GM18867 (cell line): ENCODE measurements around the gene SETD6.

ENCODE experiments used
- ATAC-seq: cut with Tn5 transposase; IDR thresholded peaks from one replicate; pipeline ENCODE4 v1.9.1; 2021; ENCODE audit warnings: mild to moderate bottlenecking, moderate library complexity; ENCODE audit not compliant: unreplicated experiment

The SETD6 gene

GRCh38 chr16:58493756-58494431, 21.4 kb upstream of the SETD6 start:
- ATAC-seq: no peak

DNA sequence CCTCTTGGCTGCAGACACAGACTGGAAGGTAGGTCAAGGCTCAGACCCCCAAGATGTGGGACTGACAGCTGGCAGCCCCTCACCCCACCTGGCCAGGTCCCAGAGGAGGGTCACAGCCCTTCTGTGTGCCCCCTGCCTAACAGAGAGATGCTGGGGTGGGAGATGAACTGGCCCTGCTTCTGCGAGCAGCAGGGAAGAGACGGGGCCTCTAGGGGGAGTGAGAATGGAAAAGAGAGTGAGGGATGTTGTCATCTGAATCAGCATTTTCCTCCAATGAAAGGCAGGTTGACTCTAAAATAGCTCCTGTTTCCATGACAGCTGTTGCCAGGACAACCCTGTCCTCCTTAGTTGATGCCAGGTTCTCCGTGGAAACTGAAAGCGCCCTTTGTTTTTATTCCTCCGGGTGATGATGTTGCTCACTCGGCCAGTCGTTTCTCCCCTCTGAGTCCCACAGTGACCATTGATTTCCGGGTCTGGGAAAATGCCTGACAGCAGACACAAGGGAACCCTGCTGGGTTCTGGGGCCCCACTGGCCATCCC, 20.3 kb upstream of the SETD6 start:
- ATAC-seq: peak; percentile 64

- no peak for ATAC-seq
Observed at GRCh38 chr16:58495521-58496331, 19.6 kb upstream of the SETD6 start.

GRCh38 chr16:58497468-58497867, 17.8 kb upstream of the SETD6 start:
- no peak for ATAC-seq

GRCh38 chr16:58497935-58498334, 17.4 kb upstream of the SETD6 start:
- no peak for ATAC-seq

DNA sequence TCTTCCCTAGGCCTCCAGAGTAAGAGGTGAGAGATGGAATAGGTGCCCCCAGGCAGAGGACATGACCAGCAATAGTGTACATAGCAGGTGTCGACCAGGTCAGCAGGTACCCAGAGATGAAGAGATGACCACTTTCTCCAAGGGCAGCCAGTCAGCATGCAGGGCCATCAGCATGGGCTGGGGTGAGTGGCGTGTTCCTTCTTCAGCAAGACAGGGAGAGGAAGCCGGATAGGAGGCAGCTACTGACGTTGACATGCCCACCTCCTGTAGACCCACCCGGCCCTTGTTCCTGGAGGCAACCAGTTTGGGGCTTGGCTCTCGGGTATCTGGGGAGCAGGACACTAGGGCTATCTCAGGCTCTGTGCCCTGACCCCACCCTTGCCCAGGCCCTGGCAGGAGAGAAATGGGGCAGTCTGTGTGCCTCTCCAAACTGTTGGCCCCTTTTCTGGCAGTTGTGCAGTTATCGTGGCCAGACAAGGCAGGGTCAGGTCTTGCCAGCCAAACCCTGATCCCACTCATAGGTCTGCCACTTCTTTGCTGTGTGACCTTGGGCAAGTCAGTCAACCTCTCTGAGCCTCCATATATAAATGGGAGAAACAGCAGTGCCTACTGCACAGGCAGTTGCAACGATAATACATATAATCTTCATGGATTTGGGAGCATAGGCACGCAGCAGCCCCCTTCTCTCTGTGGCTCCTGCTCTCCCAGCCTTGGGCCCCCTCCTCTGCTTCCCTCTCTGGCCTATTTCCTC, 16.8 kb upstream of the SETD6 start:
- no peak for ATAC-seq

DNA sequence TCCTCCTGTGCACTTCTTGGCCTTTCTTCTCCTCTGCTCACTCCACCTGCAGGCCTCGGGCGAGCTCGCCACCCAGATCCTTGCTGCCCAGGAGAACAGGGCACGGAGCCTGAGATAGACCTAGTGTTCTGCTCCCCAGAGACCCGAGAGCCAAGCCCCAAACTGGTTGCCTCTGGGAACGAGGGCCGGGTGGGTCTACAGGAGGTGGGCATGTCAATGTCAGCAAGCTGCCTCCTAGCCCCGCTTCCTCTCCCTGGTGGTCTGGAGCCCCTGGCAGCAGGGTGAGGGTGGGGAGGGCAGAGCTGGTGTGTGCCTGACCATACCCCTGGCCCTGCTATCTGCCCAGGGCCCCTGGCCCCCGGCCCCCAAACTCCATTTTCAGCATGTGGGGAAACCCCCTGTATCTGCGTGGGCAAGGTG, 16.2 kb upstream of the SETD6 start:
- no peak for ATAC-seq

GRCh38 chr16:58499615-58500351, 15.5 kb upstream of the SETD6 start, which contains the start of gene NDRG4:
TSS of gene NDRG4 (plus strand) at chr16:58500143. CDS start at chr16:58500249, 106 bp downstream.
- no peak for ATAC-seq

DNA sequence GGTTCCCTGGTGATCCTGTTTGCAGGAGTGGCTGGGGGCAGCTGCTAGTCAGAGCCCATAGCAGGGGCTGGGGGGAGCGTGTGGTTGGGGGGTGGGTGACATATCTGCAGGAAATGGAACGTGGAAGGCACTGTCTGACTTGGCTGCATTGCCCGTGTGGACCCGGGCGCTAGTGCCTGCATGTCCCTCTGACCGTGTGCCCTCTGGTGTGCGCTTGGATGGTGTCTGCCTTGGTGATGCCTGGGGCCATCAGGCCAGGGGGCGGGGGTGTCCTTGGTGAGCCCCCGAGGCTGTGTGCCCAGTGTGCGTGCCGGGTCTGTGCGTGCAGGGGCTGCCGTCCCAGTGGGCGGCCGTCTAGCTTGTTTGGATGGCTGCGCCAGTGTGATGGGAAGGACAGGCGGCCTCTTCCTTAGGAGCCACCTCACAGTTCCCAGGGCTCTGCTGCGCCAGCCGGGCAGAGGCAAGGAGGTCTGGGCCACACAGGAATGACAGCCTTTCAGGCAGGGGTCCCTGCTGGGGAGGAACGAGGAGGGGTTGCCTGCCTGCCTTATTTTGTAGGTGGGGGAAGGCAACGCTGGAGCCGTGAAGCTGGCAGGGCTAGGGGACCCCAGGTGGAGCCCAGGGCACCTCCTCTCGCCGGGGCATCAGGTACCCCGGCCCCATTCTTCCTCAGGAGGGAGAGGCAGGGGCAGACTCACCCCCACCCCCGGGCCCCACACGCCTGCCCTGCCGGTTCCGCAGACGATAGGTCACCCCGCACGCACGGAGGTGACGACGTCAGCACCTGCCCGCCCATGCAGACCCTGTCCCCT, 14.7 kb upstream of the SETD6 start:
- ATAC-seq: no peak

DNA sequence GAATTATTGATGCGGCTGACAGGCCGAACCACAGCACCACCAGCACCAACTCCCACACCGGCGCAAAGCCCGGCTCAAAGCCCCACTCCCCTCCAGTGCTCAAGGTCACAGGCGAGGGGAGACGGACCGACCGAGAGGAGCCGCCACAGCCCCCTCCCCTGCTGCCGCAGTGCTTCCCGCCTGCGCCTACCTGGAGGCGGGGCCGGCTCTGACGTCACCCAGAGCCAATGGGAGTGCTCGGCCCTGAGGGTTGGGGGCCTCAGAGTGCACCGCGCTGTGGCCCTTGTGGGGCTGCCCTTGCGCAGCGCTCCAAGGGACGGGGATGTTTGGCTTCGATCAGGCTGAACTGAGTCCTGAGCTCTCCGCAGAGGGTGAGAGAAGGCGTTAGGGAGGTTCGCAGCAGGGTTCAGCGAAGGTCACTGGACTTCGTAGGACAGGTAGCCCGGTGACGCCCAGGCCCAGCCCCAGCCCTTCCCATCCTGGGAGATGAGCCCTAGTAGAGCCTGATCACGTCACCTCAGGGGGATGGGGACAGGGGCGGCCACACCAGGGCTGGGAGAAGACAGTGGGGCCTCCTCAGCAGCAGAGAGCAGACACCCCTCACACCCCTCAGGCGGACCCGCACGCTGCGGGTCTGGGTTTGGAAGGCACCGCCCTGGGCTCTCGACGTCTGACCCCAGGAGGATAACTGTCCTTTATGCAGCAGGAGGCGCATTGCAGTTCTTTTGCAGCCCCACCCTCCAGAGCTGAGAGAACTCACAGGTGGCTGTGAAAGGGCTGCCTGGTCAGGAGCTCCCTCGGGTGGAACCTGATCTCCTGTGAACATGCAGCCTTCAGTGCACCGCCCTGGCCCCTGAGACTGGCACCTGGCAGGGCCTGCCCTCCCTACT, 13.8 kb upstream of the SETD6 start:
- no peak for ATAC-seq

DNA sequence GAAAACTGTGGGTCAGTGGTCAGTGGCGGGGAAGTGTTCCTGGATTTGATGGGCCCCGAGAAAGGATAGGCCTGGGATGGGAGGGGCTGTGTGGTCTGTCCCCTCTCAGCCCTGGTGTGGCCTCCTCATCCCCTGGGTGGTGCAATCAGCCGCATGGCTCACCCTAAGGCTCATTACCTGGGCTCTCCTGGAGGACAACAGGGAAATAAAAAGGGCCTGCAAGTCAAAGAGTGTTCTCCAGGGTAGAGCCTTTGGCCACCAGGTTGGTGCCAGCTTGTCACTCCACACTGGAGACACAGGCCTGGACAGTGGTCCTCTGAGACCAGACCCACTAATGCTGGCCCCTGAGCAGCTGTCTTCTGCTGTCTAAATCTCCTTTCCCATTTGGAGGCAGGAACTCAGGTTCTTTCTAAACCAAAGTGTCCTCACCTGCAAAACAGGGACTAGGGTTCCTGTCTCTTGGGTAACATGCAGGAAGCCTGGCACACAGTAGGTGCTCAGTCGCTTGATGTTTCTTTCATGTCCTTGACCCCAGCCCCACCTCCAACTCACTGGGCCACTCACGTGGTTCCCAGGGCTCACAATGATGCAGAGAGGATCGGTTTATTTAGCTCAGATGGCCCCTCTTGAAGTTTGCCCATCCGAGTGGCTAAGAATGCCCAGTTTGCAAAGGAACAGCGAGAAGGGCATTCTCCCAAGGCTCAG, 12.9 kb upstream of the SETD6 start:
- ATAC-seq: no peak

- ATAC-seq: no peak
Observed at GRCh38 chr16:58503166-58503862, 12.0 kb upstream of the SETD6 start.

GRCh38 chr16:58503863-58504688, 11.2 kb upstream of the SETD6 start:
- ATAC-seq: no peak

DNA sequence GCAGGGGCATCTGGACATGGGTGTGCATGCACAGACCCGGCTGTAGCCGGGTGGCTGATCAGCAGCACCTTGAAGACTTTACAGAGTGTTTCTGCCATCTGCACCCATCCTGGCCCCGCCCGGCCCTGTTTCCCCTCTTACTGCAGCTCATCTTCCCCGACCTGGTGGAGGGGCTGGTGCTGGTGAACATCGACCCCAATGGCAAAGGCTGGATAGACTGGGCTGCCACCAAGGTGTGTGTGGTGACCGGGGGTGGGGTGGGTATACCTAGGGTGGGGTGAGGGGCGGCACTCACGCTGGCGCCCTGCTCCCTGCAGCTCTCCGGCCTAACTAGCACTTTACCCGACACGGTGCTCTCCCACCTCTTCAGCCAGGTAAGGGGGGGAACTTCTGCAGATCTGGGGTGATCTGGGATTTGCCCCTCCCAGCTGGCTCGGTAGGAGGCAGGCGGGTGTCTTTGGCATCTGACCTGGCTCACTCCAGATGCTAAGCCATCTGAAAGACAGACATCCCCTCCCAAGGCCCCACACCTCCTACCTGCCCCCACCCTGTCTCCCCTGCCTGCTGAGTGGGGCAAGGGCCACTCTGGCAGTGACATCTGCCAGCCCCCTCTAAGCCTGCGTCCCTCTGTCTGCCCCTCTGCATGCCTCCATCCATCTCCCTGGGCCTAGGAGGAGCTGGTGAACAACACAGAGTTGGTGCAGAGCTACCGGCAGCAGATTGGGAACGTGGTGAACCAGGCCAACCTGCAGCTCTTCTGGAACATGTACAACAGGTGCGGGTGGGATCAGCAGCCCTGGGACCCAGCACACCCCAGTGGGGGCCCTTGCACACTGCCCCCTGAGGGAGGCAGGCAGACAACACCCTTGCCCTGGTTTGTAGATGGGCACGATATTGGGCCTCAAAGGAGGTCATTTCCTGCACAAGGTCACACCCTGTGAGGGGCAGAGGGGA, 8.8 kb upstream of the SETD6 start:
- no peak for ATAC-seq

DNA sequence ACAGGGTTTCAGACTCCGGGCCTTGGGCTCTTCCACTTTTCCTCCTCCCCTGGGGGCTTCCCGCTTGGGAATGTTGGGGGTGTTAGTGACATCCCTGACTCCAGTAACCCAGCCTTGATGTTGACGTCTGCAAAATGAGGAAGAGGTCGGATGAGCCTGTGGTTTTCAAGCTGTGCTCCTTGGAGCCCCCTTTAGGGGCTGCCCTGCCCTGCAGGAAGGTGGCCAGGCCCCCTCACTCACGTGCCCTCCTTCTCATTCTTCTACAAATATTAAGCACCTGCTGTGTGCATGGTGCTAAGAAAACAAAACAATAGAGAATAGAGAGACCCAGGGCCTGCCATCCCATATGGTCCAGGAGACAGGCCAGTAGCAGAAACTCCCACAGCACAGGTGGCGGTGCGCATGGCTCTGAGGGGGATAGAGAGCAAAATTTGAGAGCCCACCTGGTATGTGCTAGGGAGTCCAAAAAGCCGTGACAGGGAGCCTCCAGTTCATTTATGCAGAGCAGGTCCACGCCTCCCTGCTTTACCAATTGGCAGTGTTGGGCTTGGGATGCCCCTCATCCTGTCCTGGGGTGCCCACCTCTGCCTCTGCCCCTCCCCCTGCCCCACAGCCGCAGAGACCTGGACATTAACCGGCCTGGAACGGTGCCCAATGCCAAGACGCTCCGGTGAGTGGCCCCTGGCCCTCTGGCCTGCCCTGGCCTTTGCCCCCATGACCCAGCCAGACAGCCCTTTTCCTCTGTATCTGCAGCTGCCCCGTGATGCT, 7.9 kb upstream of the SETD6 start:
- ATAC-seq: no peak
